Endothelial cell of hepatic sinusoid (primary cell): ENCODE data around the gene SLAMF1.
"Not testable (repeated sequence)": the region's sequence is repeated elsewhere in the genome, so short reads cannot be mapped to it uniquely, and the experiment has no call there.

ENCODE experiments used
- in situ Hi-C: cut with HindIII; loops from 2 replicates; pipeline ENCODE4 v1.10.0; 2017; ENCODE audit warnings: low sequenced_read_pairs

Gene SLAMF1

DNA sequence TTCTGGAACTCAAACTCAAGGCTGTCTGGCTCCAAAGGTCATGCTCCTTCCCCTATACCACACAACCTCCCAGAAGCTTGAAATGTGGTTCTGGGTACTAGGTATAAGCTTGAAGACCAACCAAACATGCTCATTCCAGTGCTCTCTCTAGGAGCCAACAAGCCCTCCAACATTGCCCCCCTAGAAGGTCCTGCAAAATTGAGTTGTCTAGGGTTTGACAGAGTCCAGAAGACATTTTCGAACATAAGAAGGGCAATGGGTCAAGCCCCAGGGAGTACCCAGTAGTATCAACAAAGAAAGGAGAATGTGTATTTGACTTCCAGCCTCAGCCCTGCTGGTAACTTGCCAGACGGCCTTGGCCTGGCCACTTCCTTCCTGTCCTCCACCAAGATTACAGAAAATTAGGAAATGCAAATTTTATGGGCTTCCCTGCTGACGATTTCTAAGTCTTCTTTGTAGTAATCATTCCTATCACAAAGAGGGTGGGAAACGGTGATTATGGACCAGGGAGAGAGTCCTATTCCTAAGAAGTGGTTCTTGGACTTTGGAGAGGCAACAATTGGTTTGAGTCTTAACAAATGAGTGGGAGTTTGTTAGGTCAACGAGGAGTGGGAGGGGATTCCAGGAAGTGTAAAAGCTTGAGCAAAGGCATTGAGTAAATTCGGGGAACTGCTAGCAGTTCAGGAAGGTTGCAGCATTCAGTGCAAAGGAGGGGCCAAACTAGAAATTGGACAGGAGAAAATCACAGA lies 18.7 kb upstream of the SLAMF1 start:
- in situ Hi-C loops, result no loop called here

DNA sequence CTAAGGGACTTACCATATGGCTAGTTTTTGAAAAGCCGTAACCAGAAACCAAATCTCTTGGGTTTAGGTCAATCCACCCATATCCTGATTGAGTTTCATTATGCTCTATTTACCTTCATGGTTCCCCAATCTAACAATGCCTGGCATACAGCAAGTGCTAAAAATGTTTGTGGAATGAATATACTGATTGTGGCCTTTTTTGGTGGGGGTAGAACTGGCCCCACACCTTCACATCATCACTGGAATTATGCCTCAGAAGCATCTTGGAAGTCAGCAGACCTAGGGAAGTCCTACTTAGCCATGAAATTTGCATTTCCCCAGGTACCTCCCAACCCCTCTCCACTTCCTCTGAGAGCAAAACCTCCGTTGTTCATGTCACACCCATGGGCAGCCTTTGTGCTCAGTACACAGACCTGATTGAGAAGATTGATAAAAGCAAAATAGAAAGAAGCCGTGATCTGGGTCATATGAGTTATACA lies 17.8 kb upstream of the SLAMF1 start:
- in situ Hi-C loops, result no loop called here

DNA sequence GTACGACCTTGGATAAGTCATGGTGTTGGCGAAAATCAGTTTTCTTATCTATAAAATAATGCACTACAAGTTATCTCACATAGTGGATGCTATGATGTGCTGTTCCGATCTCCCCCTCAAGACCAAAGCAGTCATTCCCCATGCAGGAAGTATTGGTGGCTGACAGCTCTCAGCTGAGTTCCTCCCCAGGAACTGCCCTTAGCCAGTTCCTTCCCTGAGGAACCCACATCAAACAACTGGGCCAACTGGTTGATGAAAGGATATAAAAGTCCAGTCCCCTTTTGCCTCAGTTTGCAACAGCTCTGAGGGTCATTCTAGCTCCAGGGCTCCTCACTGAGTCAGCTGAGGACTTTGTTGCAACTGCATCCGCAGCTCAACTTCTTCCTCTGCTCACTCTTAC lies 16.1 kb upstream of the SLAMF1 start:
- in situ Hi-C loops, result no loop called here

DNA sequence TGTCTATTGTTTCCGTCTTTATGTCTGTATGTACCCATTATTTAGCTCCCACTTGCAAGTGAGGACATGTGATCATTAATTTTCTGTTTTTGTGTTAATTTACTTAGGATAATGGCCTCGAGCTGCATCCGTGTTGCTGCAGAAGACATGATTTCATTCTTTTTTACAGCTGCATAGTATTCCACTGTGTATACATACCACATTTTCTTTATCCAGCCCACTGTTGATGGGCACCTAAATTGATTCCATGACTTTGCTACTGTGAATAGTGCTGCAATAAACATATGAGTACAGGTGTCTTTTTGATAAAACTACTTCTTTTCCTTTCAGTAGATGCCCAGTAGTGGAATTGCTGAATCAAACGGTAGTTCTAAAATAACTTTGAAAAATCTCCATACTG lies 12.7 kb upstream of the SLAMF1 start:
- in situ Hi-C loops, result no loop called here

DNA sequence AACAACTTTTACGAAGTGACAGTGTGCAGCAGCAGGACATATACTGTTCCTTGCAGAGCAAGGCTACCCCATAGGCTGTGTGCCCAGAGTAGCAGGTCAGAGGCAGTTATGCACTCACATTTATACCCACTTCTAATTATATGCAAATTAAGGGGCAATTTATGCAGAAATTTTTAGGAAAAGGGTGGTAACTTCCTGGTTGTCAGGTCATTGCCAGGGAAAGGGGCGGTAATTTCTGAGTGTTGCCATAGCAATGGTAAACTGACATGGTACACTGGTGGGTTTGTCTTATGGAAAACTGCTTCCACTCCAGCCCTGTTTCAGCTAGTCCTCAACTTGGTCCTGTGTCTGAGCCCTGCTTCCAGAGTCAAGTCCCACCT lies 12.0 kb upstream of the SLAMF1 start:
- in situ Hi-C loops, result no loop called here

DNA sequence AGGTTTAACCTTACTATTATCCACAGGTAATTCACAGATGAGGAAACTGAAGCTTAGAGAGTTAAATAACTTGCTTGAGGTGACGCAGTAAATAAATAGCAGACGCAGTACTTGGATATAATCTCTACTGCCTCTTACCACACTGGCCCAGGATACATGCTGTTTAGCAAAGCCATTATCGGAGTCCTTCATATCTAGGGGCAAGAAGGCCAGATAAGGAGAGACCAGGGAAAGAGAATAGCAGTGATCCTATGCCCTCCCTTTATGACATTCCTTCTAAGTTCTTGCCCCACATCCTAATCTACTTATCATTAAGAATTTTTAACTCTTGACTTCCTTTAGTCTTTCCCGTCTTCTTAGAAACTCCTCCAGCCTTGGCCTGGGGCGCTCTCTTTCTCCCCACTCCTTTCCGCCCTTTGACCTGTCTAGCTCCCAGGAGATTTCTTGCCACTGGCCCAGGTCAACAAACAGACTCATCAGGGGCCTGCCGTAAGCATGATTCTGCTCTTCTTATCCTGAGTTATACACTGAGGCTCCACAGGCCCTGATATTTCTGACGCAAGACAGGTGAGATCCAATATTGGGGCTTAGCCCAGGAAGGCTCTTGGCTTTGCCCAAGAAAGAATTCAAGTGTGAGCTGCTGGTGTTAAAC lies 11.4 kb upstream of the SLAMF1 start:
- in situ Hi-C loops, result no loop called here

DNA sequence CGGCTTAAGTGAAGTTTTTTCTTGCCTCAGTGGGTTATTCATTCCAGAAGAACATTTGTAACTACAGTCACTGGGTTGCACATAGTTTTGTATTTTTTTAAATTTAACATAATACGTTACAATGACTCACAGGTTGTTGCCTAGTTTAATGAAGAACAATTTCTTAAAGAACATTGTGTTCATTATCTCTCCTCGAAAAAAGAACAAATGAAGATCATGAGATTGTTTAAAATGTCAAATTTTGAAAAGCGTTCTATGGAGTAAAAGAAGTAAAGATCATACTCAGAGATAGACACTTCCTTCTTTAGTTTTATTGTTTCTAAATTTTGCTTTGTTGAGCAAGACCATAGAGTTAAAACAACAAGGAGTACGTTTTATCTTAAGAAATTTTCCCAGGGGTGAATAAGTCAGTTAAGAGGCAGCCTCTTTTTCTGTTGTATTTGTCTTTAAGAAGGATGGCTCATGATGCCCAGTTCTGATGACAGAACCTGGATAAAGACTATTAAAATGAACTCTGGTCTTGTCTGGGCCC lies 10.5 kb upstream of the SLAMF1 start:
- in situ Hi-C loops, result no loop called here

DNA sequence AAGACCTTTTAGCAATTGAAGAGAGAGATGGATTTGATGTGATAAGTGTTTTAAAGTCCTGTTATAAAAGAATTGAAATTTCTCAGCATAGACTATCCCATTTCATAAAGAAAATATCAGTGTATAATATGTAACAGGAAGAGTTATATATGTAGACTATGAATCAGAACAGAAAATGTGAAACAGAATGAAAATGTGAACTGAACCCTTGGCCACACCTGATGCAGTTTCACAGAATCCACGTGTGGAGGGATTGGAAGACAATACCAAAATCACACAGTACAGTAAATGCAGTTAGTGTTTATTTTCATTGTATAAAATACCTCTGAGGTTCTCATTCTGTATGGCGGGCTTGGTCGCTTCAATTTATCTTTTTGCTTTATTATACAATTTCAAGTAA lies 9.9 kb upstream of the SLAMF1 start:
- in situ Hi-C loops, result no loop called here

DNA sequence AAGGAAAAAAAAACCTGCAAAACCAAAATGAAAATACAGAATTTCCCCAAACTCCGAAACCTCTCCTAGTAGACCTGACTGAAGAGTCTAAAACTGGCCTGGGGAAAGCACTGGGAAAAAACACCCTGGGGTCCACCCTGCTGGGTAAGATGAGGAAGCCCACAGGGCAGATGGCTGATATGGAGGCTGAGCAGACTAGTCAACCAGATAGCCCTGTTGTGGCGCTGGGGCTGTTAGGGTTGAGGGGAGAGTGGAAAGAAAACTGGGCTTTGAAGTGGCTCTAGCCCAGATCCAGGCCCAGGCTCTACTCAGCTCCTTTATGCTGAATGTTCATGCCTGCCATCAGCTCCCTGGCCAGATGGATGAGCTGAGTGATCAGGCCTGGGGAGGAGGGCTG lies 6.8 kb upstream of the SLAMF1 start:
- in situ Hi-C loops, result no loop called here

DNA sequence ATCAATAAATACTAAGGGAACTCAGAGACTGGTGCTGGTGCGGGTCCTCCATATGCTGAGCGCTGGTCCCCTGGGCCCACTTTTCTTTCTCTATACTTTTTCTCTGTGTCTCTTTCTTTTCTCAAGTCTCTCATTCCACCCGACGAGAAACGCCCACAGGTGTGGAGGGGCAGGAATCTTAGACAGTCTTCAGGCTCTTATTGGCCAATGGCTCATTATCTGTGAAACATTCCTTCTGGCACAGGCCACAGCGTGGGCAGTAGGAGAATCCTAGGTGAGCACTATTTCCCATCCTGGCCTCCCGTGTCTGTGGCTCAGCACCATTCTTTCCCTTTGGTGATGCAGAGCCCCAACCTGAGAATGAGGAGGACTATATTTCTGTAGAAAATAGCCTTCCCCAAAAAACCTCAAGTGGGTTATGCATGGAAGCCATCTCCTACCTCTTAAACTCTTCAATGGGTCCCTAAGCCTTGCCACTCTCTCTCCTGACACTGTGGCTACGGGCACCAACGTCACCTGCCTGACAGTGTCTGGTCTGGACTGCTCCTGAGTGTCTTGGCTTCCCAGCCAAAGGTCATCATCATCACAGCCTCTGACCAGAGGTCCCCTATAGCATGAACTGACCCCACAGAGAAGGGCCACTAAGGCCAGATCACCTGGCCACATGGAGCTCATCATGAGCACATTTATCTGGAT lies 6.2 kb upstream of the SLAMF1 start:
- in situ Hi-C loops, result no loop called here

DNA sequence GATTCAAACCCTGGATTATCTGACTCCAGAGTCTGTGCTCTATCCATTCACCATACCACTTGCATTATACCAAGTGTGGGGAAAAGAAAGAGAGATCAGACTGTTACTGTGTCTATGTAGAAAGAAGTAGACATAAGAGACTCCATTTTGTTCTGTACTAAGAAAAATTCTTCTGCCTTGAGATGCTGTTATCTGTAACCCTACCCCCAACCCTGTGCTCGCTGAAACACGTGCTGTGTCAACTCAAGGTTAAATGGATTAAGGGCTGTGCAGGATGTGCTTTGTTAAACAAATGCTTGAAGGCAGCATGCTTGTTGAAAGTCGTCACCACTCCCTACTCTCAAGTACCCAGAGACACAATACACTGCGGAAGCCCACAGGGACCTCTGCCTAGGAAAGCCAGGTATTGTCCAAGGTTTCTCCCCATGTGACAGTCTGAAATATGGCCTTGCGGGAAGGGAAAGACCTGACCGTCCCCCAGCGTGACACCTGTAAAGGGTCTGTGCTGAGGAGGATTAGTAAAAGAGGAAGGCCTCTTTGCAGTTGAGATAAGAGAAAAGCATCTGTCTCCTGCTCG lies 5.3 kb upstream of the SLAMF1 start:
- in situ Hi-C loops, result not testable (repeated sequence)

DNA sequence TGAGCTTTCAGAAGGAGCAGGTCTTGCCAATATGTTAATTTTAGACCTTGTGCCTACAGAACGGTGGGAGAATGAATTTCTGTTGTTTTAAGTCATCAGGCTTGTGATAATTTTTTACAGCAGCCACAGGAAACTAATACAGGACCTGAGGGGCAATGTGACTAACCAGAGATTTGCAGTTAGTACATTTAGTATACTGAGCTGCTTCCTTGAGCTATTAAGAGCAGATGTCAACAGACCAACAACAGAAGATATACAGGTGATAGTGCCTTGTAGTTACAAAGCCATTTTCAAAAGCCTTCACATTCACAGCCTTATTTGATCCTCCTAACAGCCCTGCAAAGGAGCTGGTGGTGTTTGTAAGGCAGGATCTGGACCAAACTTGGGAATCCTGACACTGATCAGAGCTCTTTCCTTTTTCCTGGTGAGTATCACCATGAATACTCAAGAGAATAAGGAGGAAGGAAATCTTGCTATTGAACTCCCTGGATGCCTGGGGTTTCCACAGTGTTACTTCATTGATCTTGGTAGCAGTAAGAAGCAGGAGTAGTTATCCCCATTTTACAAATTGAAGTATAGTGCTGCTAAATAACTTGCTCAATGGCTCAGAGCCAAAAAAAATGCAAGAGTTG lies 4.7 kb upstream of the SLAMF1 start:
- in situ Hi-C loops, result no loop called here

DNA sequence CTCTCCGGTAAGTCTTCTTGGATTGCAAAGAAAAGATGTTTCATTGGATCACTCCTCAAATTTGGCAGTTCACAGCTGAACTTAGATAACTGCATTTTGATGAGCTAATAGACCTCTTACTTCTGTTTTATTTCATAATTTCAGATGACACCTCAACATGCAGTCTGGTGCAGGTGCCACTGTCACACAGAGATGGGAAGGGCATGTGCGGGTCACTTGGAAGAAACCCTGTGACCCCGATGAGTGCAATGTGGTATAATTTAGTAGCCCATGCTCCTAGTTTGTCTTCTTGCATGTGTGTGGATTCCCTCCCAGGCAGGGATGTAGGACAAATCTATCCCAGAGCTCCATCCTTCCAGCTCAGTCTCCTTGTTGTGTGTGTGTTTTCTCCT lies 481 bp upstream of the SLAMF1 start:
- in situ Hi-C loops, result loop anchor here (10.0 kb wide), 1 partner anchor 183 kb away; no protein-coding TSS in a partner anchor

DNA sequence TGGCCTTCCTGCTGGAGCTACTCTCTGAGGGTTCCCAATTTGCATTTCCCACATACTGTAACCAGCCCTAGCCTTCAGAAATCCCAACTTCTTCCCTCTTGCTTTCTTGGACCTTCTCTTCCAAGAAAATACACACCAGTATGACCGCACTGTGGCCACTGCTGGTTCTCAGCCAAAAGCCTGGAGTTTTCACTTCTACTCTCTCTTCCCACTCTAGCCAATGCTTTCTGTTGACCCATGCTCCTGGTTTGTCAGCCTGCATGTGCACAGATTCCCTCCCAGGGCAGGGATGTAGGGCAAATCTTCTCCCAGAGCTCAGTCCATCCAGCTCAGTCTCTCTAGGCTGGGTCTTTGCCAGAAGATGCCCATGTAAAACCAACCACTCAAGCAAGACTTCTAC lies 664 bp downstream of the SLAMF1 start:
- in situ Hi-C loops, result loop anchor here (10.0 kb wide), 1 partner anchor 181 kb away; no protein-coding TSS in a partner anchor

DNA sequence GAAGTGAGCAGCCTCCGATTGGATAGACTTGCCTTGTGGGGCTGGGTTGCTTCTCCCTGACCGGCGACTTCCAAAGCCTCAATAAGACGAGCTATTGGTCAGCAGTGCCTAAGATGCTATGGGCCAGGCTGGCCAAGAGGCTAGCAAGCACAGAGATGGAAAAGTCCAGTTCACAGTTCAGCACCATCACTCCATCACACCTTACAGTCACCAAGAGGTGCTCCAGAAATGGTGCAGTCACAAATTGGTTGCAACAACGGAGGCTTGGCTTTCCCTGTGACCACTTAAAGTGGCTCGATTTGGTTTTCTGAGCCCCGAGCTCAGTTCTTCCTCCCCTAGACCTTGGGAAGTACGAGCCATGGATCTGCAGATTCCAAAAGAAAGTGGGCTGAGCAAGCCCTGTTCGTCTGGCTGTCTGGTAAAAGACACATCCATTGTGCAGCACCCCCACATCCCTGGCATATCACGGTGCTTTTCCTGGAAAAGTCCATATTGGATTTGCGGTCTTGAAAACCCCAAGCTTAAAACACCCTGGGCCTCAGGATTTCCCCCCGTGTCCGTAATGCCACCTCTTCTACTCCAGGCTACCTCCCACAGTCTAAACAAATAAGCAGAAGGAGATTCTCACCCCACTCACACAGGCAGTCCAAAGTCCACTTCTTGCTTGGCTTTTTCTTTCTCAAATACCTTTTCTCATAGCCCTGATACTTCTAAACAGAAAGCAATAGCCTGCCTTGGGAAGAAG lies 1.3 kb downstream of the SLAMF1 start:
- in situ Hi-C loops, result loop anchor here (10.0 kb wide), 1 partner anchor 181 kb away; no protein-coding TSS in a partner anchor

DNA sequence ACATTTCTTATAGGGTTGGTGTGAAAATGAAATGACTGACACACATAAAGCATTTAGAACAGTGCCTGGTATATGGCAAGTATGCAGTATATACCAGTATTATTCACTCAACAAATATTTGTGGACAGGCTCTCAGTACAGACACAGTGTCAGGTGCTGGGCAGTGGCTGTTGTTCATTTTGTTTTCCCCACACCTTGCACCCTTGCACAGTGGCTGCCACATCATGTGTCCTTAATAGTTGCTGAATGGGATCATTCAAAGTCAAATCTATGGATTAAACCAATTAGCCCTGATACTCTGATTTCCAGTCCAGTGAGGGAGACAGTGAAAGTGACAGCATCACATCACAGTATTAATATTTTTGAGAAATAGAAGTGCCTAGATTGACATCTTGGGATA lies 2.4 kb downstream of the SLAMF1 start:
- in situ Hi-C loops, result loop anchor here (10.0 kb wide), 1 partner anchor 180 kb away; no protein-coding TSS in a partner anchor

DNA sequence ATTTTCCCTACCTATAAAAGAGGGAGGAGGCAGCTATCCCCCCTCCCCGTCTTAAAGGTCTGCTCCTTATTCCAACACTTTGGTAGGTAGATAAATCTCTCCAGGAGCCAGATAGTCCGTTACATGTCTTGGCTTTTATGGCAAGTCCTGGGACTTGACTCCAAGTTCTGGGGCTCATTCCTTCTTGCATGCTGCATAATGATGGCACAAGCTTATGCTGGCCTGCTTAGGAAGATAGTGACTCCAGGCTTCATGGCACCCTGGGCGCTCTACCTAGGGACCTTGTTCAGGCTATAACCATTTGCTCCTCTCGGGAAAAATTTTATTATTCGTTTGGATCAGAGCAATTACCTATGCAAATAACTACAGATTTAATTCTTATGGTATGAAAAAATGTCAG lies 3.7 kb downstream of the SLAMF1 start:
- in situ Hi-C loops, result loop anchor here (10.0 kb wide), 1 partner anchor 178 kb away; no protein-coding TSS in a partner anchor

DNA sequence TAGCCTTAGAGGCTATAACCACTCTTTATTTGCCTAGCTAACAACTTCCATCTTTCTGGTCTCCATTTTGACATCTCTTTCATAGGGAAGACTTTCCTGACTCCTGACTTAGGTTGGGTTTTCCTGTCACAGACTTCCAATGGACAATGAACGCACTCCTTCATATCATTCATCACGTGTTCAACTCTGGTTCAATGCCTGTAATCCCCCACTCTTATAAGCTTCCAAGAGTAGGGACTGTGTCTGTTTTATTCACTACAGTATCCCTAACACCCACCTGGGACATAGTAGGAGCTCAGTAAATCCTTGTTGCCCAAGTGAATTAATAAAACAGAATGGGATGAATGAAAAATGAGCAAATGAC lies 4.6 kb downstream of the SLAMF1 start:
- in situ Hi-C loops, result loop anchor here (10.0 kb wide), 1 partner anchor 177 kb away; no protein-coding TSS in a partner anchor

DNA sequence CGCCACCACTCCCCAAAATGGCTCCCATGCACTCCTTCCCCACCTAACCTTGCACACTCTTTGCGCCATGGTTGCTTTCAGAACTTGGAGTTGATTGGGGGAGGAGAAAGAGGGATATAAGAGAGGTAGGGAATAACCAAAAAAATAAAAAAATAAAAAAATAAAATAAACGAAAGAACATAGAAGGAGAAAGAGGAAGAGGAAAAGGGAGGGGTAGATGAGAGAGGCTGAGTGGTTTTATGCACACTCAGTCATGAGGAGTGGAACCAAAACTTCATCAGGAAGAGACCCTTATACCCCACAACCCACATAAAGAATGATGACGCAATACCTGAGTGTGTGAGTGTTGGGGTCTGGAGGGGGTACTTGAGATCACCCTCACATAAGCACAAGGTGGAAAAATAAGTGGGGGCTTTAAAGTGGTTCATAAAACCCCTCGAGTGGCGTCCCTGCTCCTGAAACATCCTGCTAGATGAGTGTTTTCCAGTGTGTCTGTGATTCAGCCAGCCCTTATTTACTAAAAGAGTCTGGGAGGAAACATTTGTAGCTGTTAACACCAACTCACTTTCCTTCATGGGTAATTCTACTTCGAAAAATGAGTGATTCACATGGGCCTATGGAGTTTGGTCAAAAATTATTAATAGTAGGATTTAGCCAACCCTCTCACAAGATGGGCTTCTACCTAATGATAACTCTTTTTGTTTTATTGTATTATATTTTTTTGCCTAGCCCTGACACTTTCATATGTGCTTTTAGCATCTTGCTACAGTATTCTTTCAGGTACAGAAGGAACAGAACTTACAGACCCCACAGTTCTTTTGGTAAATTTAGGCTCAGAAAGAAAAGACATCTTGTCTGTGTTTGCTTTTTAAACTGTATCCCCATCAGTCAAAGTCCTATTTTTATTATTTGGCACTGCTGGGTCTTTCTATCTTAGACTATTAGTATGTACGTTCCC lies 5.2 kb downstream of the SLAMF1 start:
- in situ Hi-C loops, result loop anchor here (10.0 kb wide), 1 partner anchor 177 kb away; no protein-coding TSS in a partner anchor
